GM23338 (cell line): ENCODE data around the gene CORO1C. TPM values are rescaled to one million over a fixed set of nuclear protein-coding genes. Genes with fewer than 3 reads are reported as not detected.

Experiments
- ATAC-seq: fragments of 200-7000 bp; cut with Tn5 transposase; 3 replicates; pipeline ENCODE4 v1.9.1; 2020
- DNase-seq: peaks from one replicate; pipeline ENCODE4 v3.0.0-alpha.2; 2015; ENCODE audit warnings: low spot score
- H2AFZ ChIP-seq: fragments of 200-600 bp; sonication (generic); 2 replicates; pipeline ENCODE4 v1.8.0; 2016; ENCODE audit warnings: antibody characterized with exemption, mild to moderate bottlenecking, moderate library complexity
- H3F3A ChIP-seq: fragments of 200-600 bp; sonication (generic); replicated peaks from 2 replicates; pipeline ENCODE4 v1.8.0; 2017; ENCODE audit warnings: antibody characterized with exemption, mixed run types, low read depth
- H3K27ac ChIP-seq: fragments of 200-600 bp; sonication (generic); 2 replicates; pipeline ENCODE4 v1.6.1; 2016; ENCODE audit warnings: low read depth
- H3K27me3 ChIP-seq: fragments of 200-600 bp; sonication (generic); 2 replicates; pipeline ENCODE4 v1.8.0; 2016; ENCODE audit warnings: mild to moderate bottlenecking, mixed run types, moderate library complexity; ENCODE audit not compliant: insufficient read depth
- H3K36me3 ChIP-seq: fragments of 200-600 bp; sonication (generic); 2 replicates; pipeline ENCODE4 v1.8.0; 2016; ENCODE audit warnings: mild to moderate bottlenecking; ENCODE audit not compliant: insufficient read depth
- H3K4me1 ChIP-seq: fragments of 200-600 bp; sonication (generic); 2 replicates; pipeline ENCODE4 v1.8.0; 2016; ENCODE audit warnings: mild to moderate bottlenecking, moderate library complexity; ENCODE audit not compliant: insufficient read depth
- H3K4me2 ChIP-seq: fragments of 200-600 bp; sonication (generic); 2 replicates; pipeline ENCODE4 v1.7.1; 2017; ENCODE audit warnings: mixed run types
- H3K4me3 ChIP-seq: fragments of 200-600 bp; sonication (generic); 2 replicates; pipeline ENCODE4 v1.6.1; 2016; ENCODE audit warnings: mixed run types
- H3K79me2 ChIP-seq: fragments of 200-600 bp; sonication (generic); replicated peaks from 2 replicates; pipeline ENCODE4 v1.8.0; 2017; ENCODE audit warnings: mild to moderate bottlenecking; ENCODE audit not compliant: insufficient read depth
- H3K9me2 ChIP-seq: fragments of 200-600 bp; sonication (generic); 2 replicates; pipeline ENCODE4 v1.8.0; 2017; ENCODE audit not compliant: insufficient read depth
- H4K20me1 ChIP-seq: fragments of 200-600 bp; sonication (generic); replicated peaks from 2 replicates; pipeline ENCODE4 v1.8.0; 2017; ENCODE audit warnings: mild to moderate bottlenecking; ENCODE audit not compliant: insufficient read depth
- H3K27ac Mint-ChIP-seq: 2 replicates; pipeline ENCODE4 v1.8.0; 2020; ENCODE audit warnings: inconsistent platforms, mild to moderate bottlenecking, moderate library complexity, mixed read lengths
- H3K27me3 Mint-ChIP-seq: 3 replicates; pipeline ENCODE4 v1.8.0; 2022; ENCODE audit warnings: low read depth, mild to moderate bottlenecking, moderate library complexity, mixed read lengths, inconsistent platforms; ENCODE audit not compliant: insufficient read depth, poor library complexity
- H3K36me3 Mint-ChIP-seq: 3 replicates; pipeline ENCODE4 v1.8.0; 2021; ENCODE audit warnings: low read depth, mild to moderate bottlenecking, inconsistent platforms, moderate library complexity, mixed read lengths
- H3K4me1 Mint-ChIP-seq: 3 replicates; pipeline ENCODE4 v1.8.0; 2020; ENCODE audit warnings: mild to moderate bottlenecking, inconsistent platforms, mixed read lengths
- H3K4me3 Mint-ChIP-seq: 3 replicates; pipeline ENCODE4 v1.8.0; 2021; ENCODE audit warnings: moderate library complexity, mild to moderate bottlenecking, inconsistent platforms, mixed read lengths
- H3K9me3 Mint-ChIP-seq: 3 replicates; pipeline ENCODE4 v1.8.0; 2020; ENCODE audit warnings: moderate library complexity, mild to moderate bottlenecking, inconsistent platforms, mixed read lengths
- CREB1 ChIP-seq: fragments of 250-450 bp; sonication (Bioruptor Pico); IDR thresholded peaks from 2 replicates; pipeline ENCODE4 v1.5.0; 2020; ENCODE audit warnings: low read depth, mild to moderate bottlenecking, moderate library complexity
- EZH2 ChIP-seq: fragments of 200-600 bp; sonication (generic); IDR thresholded peaks from one replicate; pipeline ENCODE4 v1.8.0; 2017; ENCODE audit warnings: antibody characterized with exemption, mild to moderate bottlenecking, low read depth; ENCODE audit not compliant: unreplicated experiment
- EZH2phosphoT487 ChIP-seq: fragments of 200-600 bp; sonication (generic); IDR thresholded peaks from one replicate; pipeline ENCODE4 v1.8.1; 2018; ENCODE audit warnings: antibody characterized with exemption; ENCODE audit not compliant: unreplicated experiment
- JUNB ChIP-seq: IDR thresholded peaks from one replicate; pipeline ENCODE4 v1.6.1; 2016; ENCODE audit warnings: antibody characterized with exemption; ENCODE audit not compliant: unreplicated experiment
- NANOG ChIP-seq: IDR thresholded peaks from 2 replicates; pipeline ENCODE4 v1.6.1; 2016; ENCODE audit warnings: antibody characterized with exemption, borderline replicate concordance
- POLR2AphosphoS5 ChIP-seq: IDR thresholded peaks from 2 replicates; pipeline ENCODE4 v1.6.1; 2016; ENCODE audit warnings: antibody characterized with exemption, low read depth
- REST ChIP-seq: IDR thresholded peaks from one replicate; pipeline ENCODE4 v1.6.1; 2018; ENCODE audit warnings: antibody characterized with exemption; ENCODE audit not compliant: unreplicated experiment
- ZNF114 ChIP-seq: fragments of 250-450 bp; sonication (Bioruptor Pico); IDR thresholded peaks from 2 replicates; pipeline ENCODE4 v1.5.0; 2020; ENCODE audit warnings: mild to moderate bottlenecking, moderate library complexity
- polyA plus RNA-seq: library from polyadenylated mRNA; unstranded; fragments of >200 nt; fragmentation: Nextera tagmentation; extraction: Ambion mirVana; gene quantifications from 2 replicates; pipeline ENCODE4 v1.2.1, GENCODE V29; 2016
- total RNA-seq: library from RNA; depleted of rRNA; stranded (reverse); fragments of >200 nt; shearing (Covaris generic); gene quantifications from 2 replicates; pipeline ENCODE4 v1.2.3, GENCODE V29; 2014
- TF ChIP-seq, protein P1 (sequence below): fragments of 250-450 bp; sonication (Bioruptor Pico); IDR thresholded peaks from 2 replicates; pipeline ENCODE4 v1.5.0; 2020; ENCODE audit warnings: mild to moderate bottlenecking, moderate library complexity

Gene CORO1C
- total and polyA plus RNA-seq, 2 experiments from 2014 or later, result 59.2 to 89.5 TPM

- peaks cover 7% of the 10 kb centered on the region; the same call in 1 of the 2 replicates for H3K9me2 ChIP-seq
- Mint-ChIP-seq H3K9me3 (0 out of 3 replicates have a peak, but pooled peaks cover 2% of the 10 kb centered on the region), H3K36me3 (peaks cover 3% of the 10 kb centered on the region; the same call in 1 of the 3 replicates), H3K27me3 (peaks cover 7% of the 10 kb centered on the region), H3K4me1 (peaks cover 25% of the 10 kb centered on the region), H3K4me3 (no peak overlapping the region; the same call in 2 of the 3 replicates), H3K27ac (no peak overlapping the region; the same call in 1 of the 2 replicates)
- H3K27me3 ChIP-seq, result no peaks in the 10 kb centered on the region
- no peak overlapping the region for H3K4me3 ChIP-seq
- H3K79me2 ChIP-seq, result no peaks in the 10 kb centered on the region
- DNase-seq (peak; percentile 79), ATAC-seq (peak; percentile 17)
- H2AFZ ChIP-seq, result peak overlapping the region; percentile 73
- H3K36me3 ChIP-seq, result no peaks in the 10 kb centered on the region
- no peak overlapping the region for H3K27ac ChIP-seq
- no peaks in the 10 kb centered on the region for H4K20me1 ChIP-seq
- H3F3A ChIP-seq, result 0 out of 2 replicates have a peak, but pooled peaks cover 7% of the 10 kb centered on the region
- no peak for TF ChIP-seq EZH2
- no peak for TF ChIP-seq EZH2phosphoT487
- TF ChIP-seq CREB1 (CRISPR knock-in tag), result no peak
- no peak for TF ChIP-seq JUNB
- no peak for TF ChIP-seq POLR2AphosphoS5
- TF ChIP-seq NANOG, result no peak
- no peak for TF ChIP-seq ZNF114 (CRISPR knock-in tag)
- TF ChIP-seq REST, result no peak
- TF ChIP-seq, protein P1, sequence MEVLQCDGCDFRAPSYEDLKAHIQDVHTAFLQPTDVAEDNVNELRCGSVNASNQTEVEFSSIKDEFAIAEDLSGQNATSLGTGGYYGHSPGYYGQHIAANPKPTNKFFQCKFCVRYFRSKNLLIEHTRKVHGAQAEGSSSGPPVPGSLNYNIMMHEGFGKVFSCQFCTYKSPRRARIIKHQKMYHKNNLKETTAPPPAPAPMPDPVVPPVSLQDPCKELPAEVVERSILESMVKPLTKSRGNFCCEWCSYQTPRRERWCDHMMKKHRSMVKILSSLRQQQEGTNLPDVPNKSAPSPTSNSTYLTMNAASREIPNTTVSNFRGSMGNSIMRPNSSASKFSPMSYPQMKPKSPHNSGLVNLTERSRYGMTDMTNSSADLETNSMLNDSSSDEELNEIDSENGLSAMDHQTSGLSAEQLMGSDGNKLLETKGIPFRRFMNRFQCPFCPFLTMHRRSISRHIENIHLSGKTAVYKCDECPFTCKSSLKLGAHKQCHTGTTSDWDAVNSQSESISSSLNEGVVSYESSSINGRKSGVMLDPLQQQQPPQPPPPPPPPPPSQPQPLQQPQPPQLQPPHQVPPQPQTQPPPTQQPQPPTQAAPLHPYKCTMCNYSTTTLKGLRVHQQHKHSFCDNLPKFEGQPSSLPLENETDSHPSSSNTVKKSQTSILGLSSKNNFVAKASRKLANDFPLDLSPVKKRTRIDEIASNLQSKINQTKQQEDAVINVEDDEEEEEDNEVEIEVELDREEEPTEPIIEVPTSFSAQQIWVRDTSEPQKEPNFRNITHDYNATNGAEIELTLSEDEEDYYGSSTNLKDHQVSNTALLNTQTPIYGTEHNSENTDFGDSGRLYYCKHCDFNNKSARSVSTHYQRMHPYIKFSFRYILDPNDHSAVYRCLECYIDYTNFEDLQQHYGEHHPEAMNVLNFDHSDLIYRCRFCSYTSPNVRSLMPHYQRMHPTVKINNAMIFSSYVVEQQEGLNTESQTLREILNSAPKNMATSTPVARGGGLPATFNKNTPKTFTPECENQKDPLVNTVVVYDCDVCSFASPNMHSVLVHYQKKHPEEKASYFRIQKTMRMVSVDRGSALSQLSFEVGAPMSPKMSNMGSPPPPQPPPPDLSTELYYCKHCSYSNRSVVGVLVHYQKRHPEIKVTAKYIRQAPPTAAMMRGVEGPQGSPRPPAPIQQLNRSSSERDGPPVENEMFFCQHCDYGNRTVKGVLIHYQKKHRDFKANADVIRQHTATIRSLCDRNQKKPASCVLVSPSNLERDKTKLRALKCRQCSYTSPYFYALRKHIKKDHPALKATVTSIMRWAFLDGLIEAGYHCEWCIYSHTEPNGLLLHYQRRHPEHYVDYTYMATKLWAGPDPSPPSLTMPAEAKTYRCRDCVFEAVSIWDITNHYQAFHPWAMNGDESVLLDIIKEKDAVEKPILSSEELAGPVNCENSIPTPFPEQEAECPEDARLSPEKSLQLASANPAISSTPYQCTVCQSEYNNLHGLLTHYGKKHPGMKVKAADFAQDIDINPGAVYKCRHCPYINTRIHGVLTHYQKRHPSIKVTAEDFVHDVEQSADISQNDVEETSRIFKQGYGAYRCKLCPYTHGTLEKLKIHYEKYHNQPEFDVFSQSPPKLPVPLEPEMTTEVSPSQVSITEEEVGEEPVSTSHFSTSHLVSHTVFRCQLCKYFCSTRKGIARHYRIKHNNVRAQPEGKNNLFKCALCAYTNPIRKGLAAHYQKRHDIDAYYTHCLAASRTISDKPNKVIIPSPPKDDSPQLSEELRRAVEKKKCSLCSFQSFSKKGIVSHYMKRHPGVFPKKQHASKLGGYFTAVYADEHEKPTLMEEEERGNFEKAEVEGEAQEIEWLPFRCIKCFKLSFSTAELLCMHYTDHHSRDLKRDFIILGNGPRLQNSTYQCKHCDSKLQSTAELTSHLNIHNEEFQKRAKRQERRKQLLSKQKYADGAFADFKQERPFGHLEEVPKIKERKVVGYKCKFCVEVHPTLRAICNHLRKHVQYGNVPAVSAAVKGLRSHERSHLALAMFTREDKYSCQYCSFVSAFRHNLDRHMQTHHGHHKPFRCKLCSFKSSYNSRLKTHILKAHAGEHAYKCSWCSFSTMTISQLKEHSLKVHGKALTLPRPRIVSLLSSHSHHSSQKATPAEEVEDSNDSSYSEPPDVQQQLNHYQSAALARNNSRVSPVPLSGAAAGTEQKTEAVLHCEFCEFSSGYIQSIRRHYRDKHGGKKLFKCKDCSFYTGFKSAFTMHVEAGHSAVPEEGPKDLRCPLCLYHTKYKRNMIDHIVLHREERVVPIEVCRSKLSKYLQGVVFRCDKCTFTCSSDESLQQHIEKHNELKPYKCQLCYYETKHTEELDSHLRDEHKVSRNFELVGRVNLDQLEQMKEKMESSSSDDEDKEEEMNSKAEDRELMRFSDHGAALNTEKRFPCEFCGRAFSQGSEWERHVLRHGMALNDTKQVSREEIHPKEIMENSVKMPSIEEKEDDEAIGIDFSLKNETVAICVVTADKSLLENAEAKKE (CRISPR knock-in tag), result no peak
- no peak overlapping the region for H3K4me2 ChIP-seq
- peaks cover 6% of the 10 kb centered on the region; the same call in 1 of the 2 replicates for H3K4me1 ChIP-seq
These were observed 108.9 kb downstream of the CORO1C start for GRCh38 chr12:108622421-108622820.
